Suppressor macrophage (primary cell): ENCODE results near the gene SLC9A5.
A peak's percentile ranks its signal among the peaks of the same experiment; 100 is the strongest.

Experiments used
- DNase-seq, 4 experiments: peaks; one replicate each; pipeline ENCODE4 v3.0.0-alpha.2; 2020 to 2022

Gene SLC9A5

GRCh38 chr16:67256701-67257230 lies 8.0 kb downstream of the SLC9A5 start:
- DNase-seq: no peak

- DNase-seq: no peak
Measured at GRCh38 chr16:67257486-67258160, 8.8 kb downstream of the SLC9A5 start.

DNA sequence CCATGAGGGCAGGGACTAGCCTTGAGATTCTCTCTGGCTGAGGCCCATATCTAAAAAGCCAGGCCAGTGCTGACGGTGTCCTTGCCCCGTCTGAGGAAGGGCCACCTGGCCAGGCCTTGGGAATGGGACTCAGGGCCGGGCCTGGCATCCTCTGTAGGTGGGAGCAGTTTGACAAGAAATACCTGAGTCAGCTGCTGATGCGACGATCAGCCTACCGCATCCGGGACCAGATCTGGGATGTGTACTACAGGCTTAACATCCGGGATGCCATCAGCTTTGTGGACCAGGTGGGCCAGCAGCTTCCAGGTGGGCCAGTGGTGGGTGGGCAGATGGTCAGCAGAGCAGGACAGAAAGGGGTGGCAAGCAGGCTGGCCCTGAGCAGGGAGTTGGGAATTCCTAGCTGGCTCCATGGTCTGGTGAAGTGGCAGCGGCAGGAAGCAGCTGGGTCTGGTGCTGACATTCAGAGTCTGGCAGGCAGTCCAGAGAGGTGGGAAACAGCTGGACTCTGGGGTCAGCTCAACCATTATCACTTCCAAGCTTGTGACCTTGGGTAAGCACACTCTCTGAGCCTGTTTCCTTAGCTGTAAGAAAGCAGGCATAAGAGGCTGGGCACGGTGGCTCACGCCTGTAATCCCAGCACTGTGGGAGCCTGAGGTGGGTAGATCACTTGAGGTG lies 9.5 kb downstream of the SLC9A5 start:
- no peak for DNase-seq

DNA sequence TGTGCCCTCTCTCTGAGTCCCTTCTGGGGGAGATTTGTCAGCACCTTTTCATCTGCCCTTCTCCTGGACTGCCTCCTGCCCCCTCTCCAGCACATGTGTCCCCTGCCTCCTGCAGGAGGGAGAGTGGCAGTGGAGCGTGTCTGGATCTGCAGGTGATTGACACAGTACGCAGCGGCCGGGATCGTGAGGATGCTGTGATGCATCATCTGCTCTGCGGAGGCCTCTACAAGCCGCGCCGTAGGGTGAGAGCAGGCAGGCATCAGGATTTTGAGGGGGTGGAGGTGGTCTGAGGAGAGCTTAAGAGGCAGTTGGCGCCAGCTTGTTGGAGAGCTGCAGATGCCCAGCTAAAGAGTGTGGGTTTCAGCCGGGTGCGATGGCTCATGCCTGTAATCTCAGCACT lies 10.9 kb downstream of the SLC9A5 start:
- DNase-seq: no peak

DNA sequence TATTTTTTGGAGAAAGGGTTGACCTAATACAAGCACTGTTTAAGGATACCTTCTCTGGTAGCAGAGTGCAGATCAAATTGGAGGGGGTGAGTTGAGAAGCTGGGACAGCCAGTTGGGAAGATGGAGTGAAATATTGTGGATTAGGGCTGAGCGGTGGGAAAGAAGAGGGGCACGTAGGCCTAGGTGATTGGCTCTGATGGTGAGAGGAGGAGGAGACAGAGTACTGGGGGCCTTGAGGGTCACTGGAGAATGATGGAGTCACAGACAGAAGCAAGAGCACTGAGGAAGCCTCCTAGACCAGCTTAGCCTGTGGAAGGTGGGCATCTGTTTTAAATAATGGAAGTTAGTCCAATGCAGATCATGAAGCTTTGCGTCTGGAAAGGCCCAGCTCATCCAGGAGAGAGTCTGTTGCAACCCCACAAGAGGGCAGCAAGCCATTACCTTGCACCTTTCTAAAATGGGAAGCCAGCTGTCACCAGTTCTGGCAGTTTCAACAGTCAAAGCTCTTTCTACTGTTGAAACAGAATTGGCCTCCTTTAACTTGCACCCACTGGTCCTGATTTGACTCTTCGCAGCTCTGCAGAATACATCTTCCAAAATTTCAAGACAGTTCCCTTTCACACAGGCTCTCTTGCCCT lies 11.8 kb downstream of the SLC9A5 start:
- DNase-seq: peak; percentile 47 to 68 (median 64)

DNA sequence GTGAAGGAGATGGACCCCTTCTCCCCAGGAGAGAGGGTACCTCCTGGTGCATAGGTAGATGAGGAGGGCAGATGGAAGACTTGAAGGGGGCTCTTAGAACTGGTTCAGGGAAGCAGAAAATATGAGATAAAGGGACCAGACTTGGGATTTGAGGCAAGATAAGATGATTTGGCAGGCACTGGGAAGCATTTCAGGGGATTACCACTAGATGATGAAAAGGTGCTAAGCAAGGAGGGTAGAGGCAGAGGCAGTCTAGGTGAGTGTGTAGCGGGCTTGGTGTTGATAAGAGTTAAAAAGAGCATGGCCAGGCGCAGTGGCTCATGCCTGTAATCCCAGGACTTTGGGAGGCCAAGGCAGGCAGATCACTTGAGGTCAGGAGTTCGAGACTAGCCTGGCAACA lies 14.4 kb downstream of the SLC9A5 start:
- DNase-seq: no peak

GRCh38 chr16:67264277-67264676 lies 15.5 kb downstream of the SLC9A5 start:
- DNase-seq: peak in 1 of 4 experiments; percentile 21

- peak in 1 of 4 experiments; percentile 1 for DNase-seq
Measured at GRCh38 chr16:67264866-67265265, 16.1 kb downstream of the SLC9A5 start.

- DNase-seq: peak in 1 of 4 experiments; percentile 2
Measured at GRCh38 chr16:67265834-67266233, 17.1 kb downstream of the SLC9A5 start.

- peak; percentile 28 to 58 (median 51) for DNase-seq
Measured at GRCh38 chr16:67268136-67268579, 19.4 kb downstream of the SLC9A5 start.

DNA sequence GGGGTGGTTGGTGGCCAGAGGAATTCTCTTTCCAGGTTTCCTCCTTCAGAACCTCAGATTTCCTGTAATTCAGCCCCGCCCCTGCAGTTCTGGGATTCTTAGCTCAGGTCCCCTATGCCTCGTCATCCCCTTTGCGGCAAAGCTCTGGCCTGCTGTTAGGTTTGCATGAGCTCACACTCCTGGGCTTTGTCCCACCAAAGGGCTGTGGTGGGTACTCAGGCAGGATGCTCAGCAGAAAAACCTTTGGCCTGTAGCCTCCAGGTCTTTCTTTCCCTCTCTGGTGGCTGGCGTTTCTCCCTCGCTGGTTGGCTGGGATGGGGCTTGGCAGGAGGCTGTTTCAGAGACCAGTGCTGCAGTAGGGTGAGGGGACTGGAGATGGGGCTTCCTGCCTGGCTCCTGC lies 21.0 kb downstream of the SLC9A5 start:
- no peak for DNase-seq

DNA sequence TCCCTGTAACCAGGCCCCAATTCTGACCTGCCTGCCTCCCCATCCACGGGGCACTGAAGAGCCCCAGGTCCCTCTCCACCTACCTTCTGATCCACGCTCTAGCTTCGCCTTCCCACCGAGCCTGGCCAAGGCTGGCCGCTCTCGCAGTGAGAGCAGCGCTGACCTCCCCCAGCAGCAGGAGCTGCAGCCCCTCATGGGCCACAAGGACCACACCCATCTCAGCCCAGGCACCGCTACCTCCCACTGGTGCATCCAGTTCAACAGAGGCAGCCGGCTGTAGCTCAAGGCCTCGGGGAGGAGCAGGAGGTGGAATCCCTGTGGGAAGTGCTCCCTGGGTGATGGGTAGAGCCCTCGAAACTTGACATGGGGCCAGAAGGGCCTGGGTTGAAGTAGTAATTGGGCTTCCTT lies 22.2 kb downstream of the SLC9A5 start:
- no peak for DNase-seq

GRCh38 chr16:67271446-67271845 lies 22.7 kb downstream of the SLC9A5 start:
- no peak for DNase-seq

DNA sequence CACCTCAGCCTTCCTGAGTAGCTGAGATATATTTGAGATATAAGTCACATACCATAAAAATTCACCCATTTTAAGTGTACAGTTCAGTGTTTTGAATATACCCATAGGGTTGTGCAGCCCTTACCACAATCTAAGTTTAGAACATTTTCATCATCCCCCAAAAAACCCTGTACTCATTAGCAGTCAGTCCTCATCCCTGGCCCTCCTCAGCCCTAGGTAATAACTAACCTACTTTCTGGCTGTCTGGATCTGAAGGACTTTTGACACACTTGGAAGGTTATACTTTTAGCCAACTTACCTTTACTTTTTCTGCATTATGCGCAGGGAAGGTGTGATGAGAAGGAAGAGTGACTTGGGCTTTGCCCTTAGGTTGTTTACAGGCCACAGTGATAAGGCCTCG lies 26.5 kb downstream of the SLC9A5 start:
- no peak for DNase-seq

GRCh38 chr16:67277294-67277998 lies 28.7 kb downstream of the SLC9A5 start:
- peak; percentile 63 to 79 (median 74) for DNase-seq

- DNase-seq: peak in 2 of 4 experiments; percentile 9 to 17
Measured at GRCh38 chr16:67277999-67278772, 29.4 kb downstream of the SLC9A5 start.

DNA sequence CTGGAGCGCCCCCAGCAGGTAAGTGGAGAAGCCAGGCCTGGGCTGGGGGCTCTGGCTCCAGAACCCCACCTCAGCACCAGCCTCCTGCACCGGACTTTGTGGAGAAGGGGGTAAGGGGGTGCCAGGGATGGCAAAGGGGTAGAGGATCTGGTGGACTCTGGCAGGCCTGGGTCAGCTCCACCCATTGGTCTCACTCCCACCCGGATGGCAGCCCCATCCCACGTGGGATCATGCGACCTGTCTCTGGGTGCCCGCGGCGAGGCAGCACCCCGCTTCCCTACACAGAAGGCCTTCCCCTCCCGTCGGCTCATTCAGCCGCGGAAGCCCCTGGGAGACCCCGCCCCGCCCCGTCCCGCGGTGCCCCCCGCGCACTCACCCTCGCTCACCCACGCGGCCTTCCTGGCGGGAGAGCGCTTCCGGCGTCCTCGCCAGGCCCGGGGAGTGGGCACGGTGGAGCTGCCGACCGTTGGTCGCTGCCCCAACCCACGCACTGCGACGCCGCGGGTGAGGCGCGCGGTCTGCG lies 30.1 kb downstream of the SLC9A5 start:
- peak in 3 of 4 experiments; percentile 61 to 80 (median 73) for DNase-seq

GRCh38 chr16:67279296-67280089 lies 30.7 kb downstream of the SLC9A5 start, which contains the start of gene PLEKHG4:
Gene PLEKHG4, plus strand, starts transcription at chr16:67279532. Its CDS starts 513 bp downstream, at chr16:67280045.
- DNase-seq: peak; percentile 78 to 91 (median 84)

- no peak for DNase-seq
Measured at GRCh38 chr16:67280090-67281015, 31.6 kb downstream of the SLC9A5 start.
